ENCODE data around the gene GABARAPL2.

Gene GABARAPL2

GRCh38 chr16:75555213-75555706 is 10.9 kb upstream of the GABARAPL2 start:
- DNase-seq (ENCODE audit: low spot score), result peak; percentile 56

- peak; percentile 98 for DNase-seq (ENCODE audit: low spot score)
Measured at GRCh38 chr16:75555707-75556430, 10.3 kb upstream of the GABARAPL2 start, which contains the start of gene TMEM231. Gene TMEM231, minus strand, starts transcription at chr16:75556252. Its CDS starts 43 bp downstream, at chr16:75556209.

- DNase-seq (ENCODE audit: low spot score), result no peak
Measured at GRCh38 chr16:75556431-75556950, 9.7 kb upstream of the GABARAPL2 start.

- DNase-seq (ENCODE audit: low spot score), result no peak
Measured at GRCh38 chr16:75558846-75559401, 7.3 kb upstream of the GABARAPL2 start.

- DNase-seq (ENCODE audit: low spot score), result no peak
Measured at GRCh38 chr16:75559564-75560372, 6.4 kb upstream of the GABARAPL2 start.

GRCh38 chr16:75565640-75566039 is 539 bp upstream of the GABARAPL2 start:
- DNase-seq (ENCODE audit: low spot score), result no peak

- peak; percentile 50 for DNase-seq (ENCODE audit: low spot score)
Measured at GRCh38 chr16:75566758-75567255, 628 bp downstream of the GABARAPL2 start.

- no peak for DNase-seq (ENCODE audit: low spot score)
Measured at GRCh38 chr16:75567911-75568310, 1.7 kb downstream of the GABARAPL2 start.

GRCh38 chr16:75570396-75571065 is 4.4 kb downstream of the GABARAPL2 start:
- peak; percentile 46 for DNase-seq (ENCODE audit: low spot score)

GRCh38 chr16:75572864-75573542 is 6.8 kb downstream of the GABARAPL2 start:
- no peak for DNase-seq (ENCODE audit: low spot score)

- DNase-seq (ENCODE audit: low spot score), result no peak
Measured at GRCh38 chr16:75573955-75574354, 7.8 kb downstream of the GABARAPL2 start.

- no peak for DNase-seq (ENCODE audit: low spot score)
Measured at GRCh38 chr16:75575958-75576357, 9.8 kb downstream of the GABARAPL2 start.

GRCh38 chr16:75576384-75576811 is 10.2 kb downstream of the GABARAPL2 start:
- no peak for DNase-seq (ENCODE audit: low spot score)

GRCh38 chr16:75578212-75578611 is 12.0 kb downstream of the GABARAPL2 start:
- DNase-seq (ENCODE audit: low spot score), result no peak

GRCh38 chr16:75578725-75579124 is 12.5 kb downstream of the GABARAPL2 start:
- DNase-seq (ENCODE audit: low spot score), result no peak

GRCh38 chr16:75579281-75579834 is 13.2 kb downstream of the GABARAPL2 start:
- no peak for DNase-seq (ENCODE audit: low spot score)

GRCh38 chr16:75584108-75584507 is 17.9 kb downstream of the GABARAPL2 start:
- peak; percentile 24 for DNase-seq (ENCODE audit: low spot score)

GRCh38 chr16:75588716-75589115 is 22.5 kb downstream of the GABARAPL2 start:
- DNase-seq (ENCODE audit: low spot score), result no peak

GRCh38 chr16:75589306-75589705 is 23.1 kb downstream of the GABARAPL2 start:
- no peak for DNase-seq (ENCODE audit: low spot score)

- DNase-seq (ENCODE audit: low spot score), result no peak
Measured at GRCh38 chr16:75590920-75591843, 25.0 kb downstream of the GABARAPL2 start.
